Panc1 (cell line): Measurements from ENCODE around the gene CFAP57. TPM values are rescaled to one million over a fixed set of nuclear protein-coding genes. Genes with fewer than 3 reads are reported as not detected.

Experiments
- ATAC-seq: fragments of 200-7000 bp; cut with Tn5 transposase; 2 replicates; pipeline ENCODE4 v1.9.1; 2020; ENCODE audit warnings: mild to moderate bottlenecking, moderate library complexity
- BruUV-seq: library from RNA; stranded (reverse); fragments of 400-500 nt; replicated peaks from 2 replicates; lab custom pipeline; 2021; lab: Mats Ljungman, UMichigan
- CTCF ChIA-PET: fragments of 300-600 bp; sonication (Branson Sonifier 250); formaldehyde crosslinking; loops from one replicate; lab custom pipeline; 2022; ENCODE audit warnings: antibody characterized with exemption; lab: Charles Lee
- POLR2A ChIA-PET: fragments of 300-600 bp; sonication (Branson Sonifier 250); formaldehyde crosslinking; loops from one replicate; lab custom pipeline; 2022; ENCODE audit warnings: antibody characterized with exemption; lab: Charles Lee
- DNase-seq: peaks from one replicate; pipeline ENCODE4 v3.0.0-alpha.2; 2010; ENCODE audit warnings: low read depth, low spot score
- H3K27ac ChIP-seq: 2 replicates; pipeline ENCODE4 v1.5.1; 2011; ENCODE audit warnings: mild to moderate bottlenecking, low read length, inconsistent platforms
- H3K27me3 ChIP-seq: fragments of 200-500 bp; sonication (Bioruptor generic); 2 replicates; pipeline ENCODE4 v1.6.0; 2014; ENCODE audit warnings: low read length, inconsistent platforms; ENCODE audit not compliant: control insufficient read depth, insufficient read depth
- H3K36me3 ChIP-seq: fragments of 200-500 bp; sonication (Bioruptor generic); 2 replicates; pipeline ENCODE4 v1.5.1; 2014; ENCODE audit warnings: inconsistent platforms, mild to moderate bottlenecking, low read length, moderate library complexity; ENCODE audit not compliant: control insufficient read depth, insufficient read depth
- H3K4me1 ChIP-seq: 2 replicates; pipeline ENCODE4 v1.5.1; 2011; ENCODE audit warnings: inconsistent platforms, mild to moderate bottlenecking, low read length, moderate library complexity; ENCODE audit not compliant: control insufficient read depth, insufficient read depth
- H3K4me3 ChIP-seq, 2 experiments: 2 replicates each; pipeline ENCODE4 v1.5.1; 2011 to 2012; ENCODE audit warnings: low read depth in 2 of 2, low read length in 2 of 2, mild to moderate bottlenecking in 2 of 2, inconsistent platforms in 1 of 2, moderate library complexity in 1 of 2
- H3K9me3 ChIP-seq: fragments of 200-500 bp; sonication (Bioruptor generic); 2 replicates; pipeline ENCODE4 v1.5.1; 2014; ENCODE audit warnings: low read depth, mild to moderate bottlenecking, inconsistent platforms, low read length, moderate library complexity; ENCODE audit not compliant: control insufficient read depth, insufficient read depth
- CTCF ChIP-seq: fragments of 450-650 bp; IDR thresholded peaks from 2 replicates; pipeline ENCODE4 v1.5.1; 2017; ENCODE audit warnings: mild to moderate bottlenecking
- POLR2AphosphoS5 ChIP-seq: IDR thresholded peaks from 2 replicates; pipeline ENCODE4 v1.6.1; 2012; ENCODE audit warnings: mild to moderate bottlenecking, low read depth, low read length, moderate library complexity
- SIN3A ChIP-seq: IDR thresholded peaks from 2 replicates; pipeline ENCODE4 v1.6.1; 2012; ENCODE audit warnings: low read depth, mild to moderate bottlenecking, low read length, moderate library complexity, borderline replicate concordance; ENCODE audit not compliant: insufficient read depth
- TCF7L2 ChIP-seq: IDR thresholded peaks from 2 replicates; pipeline ENCODE4 v1.6.1; 2011; ENCODE audit warnings: mild to moderate bottlenecking, low read depth, low read length, inconsistent platforms
- in situ Hi-C: cut with HindIII; loops from 2 replicates; pipeline ENCODE4 v1.10.0; 2016; ENCODE audit warnings: low sequenced_read_pairs, low pct_unique_long_range_greater_than_20kb
- intact Hi-C: fragments of 100-400 bp; cut with micrococcal nuclease; formaldehyde crosslinking; loops from one replicate; pipeline ENCODE4 v1.10.0; 2022; ENCODE audit not compliant: unreplicated experiment
- total RNA-seq: library from RNA; stranded (reverse); gene quantifications from one replicate; pipeline ENCODE4 v1.2.1, GENCODE V29; 2021; ENCODE audit not compliant: unreplicated experiment
- TF ChIP-seq, protein P1 (sequence below), 2 experiments: IDR thresholded peaks; 2 replicates each; pipeline ENCODE4 v1.6.1; 2011 to 2012; ENCODE audit warnings: low read depth in 2 of 2, control low read depth in 1 of 2, low read length in 1 of 2, mild to moderate bottlenecking in 1 of 2, moderate library complexity in 1 of 2; ENCODE audit not compliant: insufficient read depth in 1 of 2

CFAP57 gene
- total RNA-seq, 1 experiment from 2014 or later = 0.69 TPM

GRCh38 chr1:43147625-43148327, 24.4 kb upstream of the CFAP57 start:
- CTCF ChIA-PET = no interaction called here
- POLR2A ChIA-PET = interaction anchor here (0.5 kb wide), 1 partner anchor 932 kb away, joined by 6 read pairs; no protein-coding TSS in a partner anchor
- Histone ChIP-seq H3K4me1 (peaks cover 4% of the 10 kb centered on the region; the same call in 1 of the 2 replicates), H3K27me3 (no peaks in the 10 kb centered on the region), H3K9me3 (no peaks in the 10 kb centered on the region), H3K4me3 (peak overlapping the region; percentile 51 to 65), H3K36me3 (no peaks in the 10 kb centered on the region), H3K27ac (no peak overlapping the region)
- ATAC-seq (peak; percentile 94), DNase-seq (no peak)
- intact Hi-C loops = no loop called here
- in situ Hi-C loops = no loop called here
- BruUV-seq = no TSS peak
- TF ChIP-seq CTCF (no peak), SIN3A (peak; percentile 99), TCF7L2 (no peak), POLR2AphosphoS5 (no peak)
- TF ChIP-seq, protein P1, sequence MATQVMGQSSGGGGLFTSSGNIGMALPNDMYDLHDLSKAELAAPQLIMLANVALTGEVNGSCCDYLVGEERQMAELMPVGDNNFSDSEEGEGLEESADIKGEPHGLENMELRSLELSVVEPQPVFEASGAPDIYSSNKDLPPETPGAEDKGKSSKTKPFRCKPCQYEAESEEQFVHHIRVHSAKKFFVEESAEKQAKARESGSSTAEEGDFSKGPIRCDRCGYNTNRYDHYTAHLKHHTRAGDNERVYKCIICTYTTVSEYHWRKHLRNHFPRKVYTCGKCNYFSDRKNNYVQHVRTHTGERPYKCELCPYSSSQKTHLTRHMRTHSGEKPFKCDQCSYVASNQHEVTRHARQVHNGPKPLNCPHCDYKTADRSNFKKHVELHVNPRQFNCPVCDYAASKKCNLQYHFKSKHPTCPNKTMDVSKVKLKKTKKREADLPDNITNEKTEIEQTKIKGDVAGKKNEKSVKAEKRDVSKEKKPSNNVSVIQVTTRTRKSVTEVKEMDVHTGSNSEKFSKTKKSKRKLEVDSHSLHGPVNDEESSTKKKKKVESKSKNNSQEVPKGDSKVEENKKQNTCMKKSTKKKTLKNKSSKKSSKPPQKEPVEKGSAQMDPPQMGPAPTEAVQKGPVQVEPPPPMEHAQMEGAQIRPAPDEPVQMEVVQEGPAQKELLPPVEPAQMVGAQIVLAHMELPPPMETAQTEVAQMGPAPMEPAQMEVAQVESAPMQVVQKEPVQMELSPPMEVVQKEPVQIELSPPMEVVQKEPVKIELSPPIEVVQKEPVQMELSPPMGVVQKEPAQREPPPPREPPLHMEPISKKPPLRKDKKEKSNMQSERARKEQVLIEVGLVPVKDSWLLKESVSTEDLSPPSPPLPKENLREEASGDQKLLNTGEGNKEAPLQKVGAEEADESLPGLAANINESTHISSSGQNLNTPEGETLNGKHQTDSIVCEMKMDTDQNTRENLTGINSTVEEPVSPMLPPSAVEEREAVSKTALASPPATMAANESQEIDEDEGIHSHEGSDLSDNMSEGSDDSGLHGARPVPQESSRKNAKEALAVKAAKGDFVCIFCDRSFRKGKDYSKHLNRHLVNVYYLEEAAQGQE (IDR thresholded peaks at IDR 0.05; ENCODE audit: insufficient read depth in 1 of 2, low read depth in 2 of 2, low read length in 1 of 2) = peak in 1 of 2 experiments; percentile 55; a peak in 1 of 4 replicates

DNA sequence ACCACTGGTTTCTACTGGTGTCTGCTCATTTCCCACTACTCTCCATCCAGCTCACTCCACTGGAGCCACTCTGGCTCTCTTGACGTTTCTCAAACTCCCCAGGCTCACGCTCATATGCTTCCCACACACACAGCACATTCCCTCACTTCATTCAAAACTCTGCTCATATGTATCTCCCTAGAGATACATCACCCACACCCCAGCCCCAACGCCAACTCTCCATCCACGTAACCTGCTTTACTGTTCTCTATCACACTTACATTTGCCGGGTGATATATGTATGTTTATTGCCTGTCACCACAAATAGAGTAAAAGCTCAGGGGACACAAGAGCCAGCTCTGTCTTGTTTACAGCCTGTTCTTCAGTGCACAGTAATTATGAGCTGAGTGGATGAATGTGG, 22.2 kb upstream of the CFAP57 start:
- Histone ChIP-seq H3K4me3 (no peak overlapping the region), H3K36me3 (no peaks in the 10 kb centered on the region), H3K9me3 (no peaks in the 10 kb centered on the region), H3K27me3 (no peaks in the 10 kb centered on the region), H3K4me1 (peaks cover 4% of the 10 kb centered on the region; the same call in 1 of the 2 replicates), H3K27ac (no peak overlapping the region)
- ATAC-seq (no peak), DNase-seq (no peak)
- BruUV-seq = no TSS peak
- in situ Hi-C loops (no loop called here), intact Hi-C loops (no loop called here)
- POLR2A ChIA-PET = no interaction called here
- TF ChIP-seq SIN3A = no peak
- TF ChIP-seq, protein P1 (IDR thresholded peaks at IDR 0.05; ENCODE audit: insufficient read depth in 1 of 2, low read depth in 2 of 2, low read length in 1 of 2) = no peak
- no peak for TF ChIP-seq POLR2AphosphoS5
- CTCF ChIA-PET = no interaction called here
